Activated T-cell treated with anti-CD3 and anti-CD28 coated beads for 48 hours (primary cell): ENCODE measurements around the gene C9orf152.
"Not testable (repeated sequence)": the region's sequence is repeated elsewhere in the genome, so short reads cannot be mapped to it uniquely, and the experiment has no call there.

ENCODE experiments used
- DNase-seq: peaks from one replicate; pipeline ENCODE4 v3.0.0-alpha.2; 2020; ENCODE audit warnings: low read depth

Gene C9orf152, protein sequence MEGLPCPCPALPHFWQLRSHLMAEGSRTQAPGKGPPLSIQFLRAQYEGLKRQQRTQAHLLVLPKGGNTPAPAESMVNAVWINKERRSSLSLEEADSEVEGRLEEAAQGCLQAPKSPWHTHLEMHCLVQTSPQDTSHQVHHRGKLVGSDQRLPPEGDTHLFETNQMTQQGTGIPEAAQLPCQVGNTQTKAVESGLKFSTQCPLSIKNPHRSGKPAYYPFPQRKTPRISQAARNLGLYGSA

DNA sequence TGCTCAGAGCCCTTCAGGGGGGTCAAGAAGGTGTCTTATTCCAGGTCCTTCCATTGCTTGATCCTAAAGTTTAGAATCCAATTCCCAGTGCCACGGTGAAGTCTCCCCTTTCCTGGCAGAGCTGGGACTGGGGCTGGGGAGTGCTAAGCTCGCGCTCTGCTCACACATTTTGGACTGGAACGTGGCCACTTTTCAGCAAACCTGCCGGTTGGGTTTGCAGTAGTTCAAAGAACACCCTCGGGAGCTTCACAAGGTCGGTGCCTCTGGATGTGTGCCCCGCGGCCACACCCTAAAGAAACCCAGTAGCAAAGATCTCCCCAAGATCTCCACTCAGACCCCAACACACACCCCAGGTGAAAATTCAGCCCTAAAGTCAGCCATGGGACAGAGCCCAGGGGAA is at the start of gene C9orf152:
TSS of gene C9orf152 (minus strand) at position 129 of the 400 bp plus-strand sequence. CDS start 580 bp downstream, outside the sequence.
- no peak for DNase-seq

DNA sequence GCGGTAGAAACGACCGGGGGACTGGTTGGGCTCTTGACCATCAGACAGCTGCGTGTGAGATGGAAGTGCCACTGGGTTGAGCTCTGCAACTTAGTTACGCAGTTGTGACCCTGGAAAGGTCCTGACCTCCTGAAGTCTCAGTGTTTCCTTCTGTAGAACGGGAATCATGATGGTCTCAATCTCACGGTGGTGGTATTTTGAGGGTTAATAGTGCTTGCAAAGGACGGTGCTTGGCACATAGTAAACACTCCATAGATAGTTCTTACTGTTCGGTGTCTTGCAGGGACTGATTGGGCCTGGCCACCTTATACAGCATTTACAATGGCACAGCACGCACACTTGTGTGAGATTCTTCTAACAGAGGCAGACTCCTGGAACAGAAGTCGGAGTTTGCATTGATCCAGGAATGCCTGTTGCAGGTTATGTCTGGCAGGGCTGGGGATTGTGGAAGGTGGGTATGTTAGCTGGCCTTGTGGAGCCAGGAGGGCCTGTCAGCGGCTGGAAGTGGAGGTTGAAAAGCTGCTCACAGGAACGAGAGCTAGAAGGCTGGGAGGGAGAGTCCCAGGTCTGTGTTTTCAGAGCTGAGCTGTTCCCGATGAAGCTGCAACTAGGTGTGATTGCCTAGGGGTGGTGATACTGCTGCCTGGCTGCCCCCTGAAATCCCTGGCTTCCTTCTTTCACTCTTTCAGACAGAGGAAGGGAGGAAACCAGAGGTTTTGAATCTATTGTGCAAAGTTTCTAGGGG is 49.3 kb upstream of the C9orf152 start:
- DNase-seq: peak; percentile 8

- DNase-seq: peak; percentile 90
Measured at GRCh38 chr9:110256380-110257096, 48.6 kb upstream of the C9orf152 start, which contains the start of gene TXN. TSS of gene TXN (minus strand) at chr9:110256507. CDS start at chr9:110256435, 72 bp downstream.

GRCh38 chr9:110255463-110256379 is 47.8 kb upstream of the C9orf152 start:
- peak; percentile 58 for DNase-seq

- DNase-seq: no peak
Measured at GRCh38 chr9:110255034-110255462, 47.1 kb upstream of the C9orf152 start.

DNA sequence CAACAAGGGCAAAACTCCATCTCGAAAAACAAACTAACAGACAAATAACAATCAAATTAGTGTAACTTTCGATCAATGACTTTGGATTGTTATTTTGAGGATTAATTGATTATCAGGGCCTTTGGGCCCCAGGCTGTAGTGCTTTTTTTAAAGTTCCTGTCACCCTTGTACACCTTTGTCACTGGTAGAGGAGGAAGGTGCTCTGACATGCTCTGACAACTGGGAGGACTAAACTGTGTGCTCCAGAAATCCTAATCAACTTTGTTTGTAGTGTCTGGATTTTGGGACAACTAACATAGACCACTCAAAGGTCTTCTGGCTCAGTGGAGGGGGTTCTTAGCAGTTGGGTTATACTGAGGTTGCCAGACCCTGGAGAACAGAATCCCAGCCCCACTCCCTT is 46.5 kb upstream of the C9orf152 start:
- no peak for DNase-seq

- no peak for DNase-seq
Measured at GRCh38 chr9:110252509-110253139, 44.7 kb upstream of the C9orf152 start.

DNA sequence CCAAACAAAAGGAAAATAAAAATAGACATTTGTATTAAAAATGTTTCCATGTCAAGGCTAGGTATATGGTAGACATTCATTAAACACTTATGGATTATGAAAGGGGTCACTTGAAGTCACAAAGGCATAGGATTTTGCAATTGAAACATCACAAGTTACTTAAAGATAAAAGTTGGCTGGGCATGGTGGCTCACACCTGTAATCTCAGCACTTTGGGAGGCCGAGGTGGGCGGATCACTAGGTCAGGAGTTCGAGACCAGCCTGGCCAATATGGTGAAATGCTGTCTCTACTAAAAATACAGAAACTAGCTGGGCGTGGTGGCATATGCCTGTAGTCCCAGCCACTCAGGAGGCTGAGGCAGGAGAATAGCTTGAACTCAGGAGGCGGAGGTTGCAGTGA is 43.8 kb upstream of the C9orf152 start:
- DNase-seq: not testable (repeated sequence)

DNA sequence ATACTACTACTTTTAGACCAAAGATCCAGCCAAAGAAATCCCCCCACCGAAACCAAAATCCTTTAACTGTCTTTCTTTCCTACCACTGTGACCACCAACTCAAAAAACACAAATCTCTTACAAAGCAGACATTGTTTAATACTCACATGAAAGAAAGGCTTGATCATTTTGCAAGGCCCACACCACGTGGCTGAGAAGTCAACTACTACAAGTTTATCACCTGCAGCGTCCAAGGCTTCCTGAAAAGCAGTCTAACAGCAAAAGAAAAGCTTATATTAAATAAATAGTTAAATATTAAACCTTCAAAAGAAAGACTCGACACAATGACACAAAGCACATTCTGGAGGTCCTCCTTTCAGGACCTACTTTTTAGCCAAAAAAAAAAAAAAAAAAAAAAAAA is 43.3 kb upstream of the C9orf152 start:
- DNase-seq: no peak

DNA sequence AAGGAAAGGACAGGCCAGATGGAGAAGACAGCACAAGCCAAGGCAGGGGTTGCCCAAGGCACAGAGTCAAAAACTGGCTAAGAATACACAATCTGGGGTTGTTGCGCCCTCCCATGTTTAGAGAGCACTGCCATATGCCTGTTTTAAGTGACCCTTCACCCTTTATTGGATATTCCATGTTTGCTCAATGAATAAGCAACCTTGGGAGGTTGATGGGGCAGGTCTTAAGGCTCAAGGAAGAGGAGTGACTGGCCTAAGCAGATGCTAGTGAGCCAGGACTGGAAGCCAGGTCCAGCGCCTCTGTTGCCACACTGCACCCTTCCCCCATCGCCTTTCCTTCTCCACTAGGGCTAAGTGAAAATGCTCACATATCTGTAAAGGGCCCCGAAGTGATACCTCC is 41.6 kb upstream of the C9orf152 start:
- DNase-seq: no peak

GRCh38 chr9:110248361-110248760 is 40.4 kb upstream of the C9orf152 start:
- no peak for DNase-seq

- no peak for DNase-seq
Measured at GRCh38 chr9:110246214-110246613, 38.3 kb upstream of the C9orf152 start.

- no peak for DNase-seq
Measured at GRCh38 chr9:110244616-110245015, 36.7 kb upstream of the C9orf152 start.

DNA sequence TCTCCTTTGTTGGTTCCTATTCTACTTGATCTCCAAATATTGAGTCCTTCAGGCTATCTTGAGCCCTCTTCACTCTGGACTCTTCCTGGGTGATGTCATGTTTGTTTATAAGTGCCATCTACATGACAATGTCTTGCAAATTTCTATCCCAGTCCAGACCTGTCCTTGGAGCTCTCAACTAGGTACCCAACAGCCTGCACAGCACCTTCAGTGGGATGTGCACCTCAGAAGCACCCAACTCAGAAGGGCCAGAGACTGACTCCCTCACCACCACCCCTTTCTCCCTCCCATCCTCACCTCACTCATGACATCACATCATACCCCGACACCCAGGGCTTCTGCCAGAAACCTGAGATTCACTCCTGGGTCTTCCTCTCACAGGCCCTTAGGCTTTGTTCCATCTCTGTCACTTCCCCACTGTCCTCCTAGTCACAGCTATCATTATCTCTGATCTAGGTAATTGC is 33.9 kb upstream of the C9orf152 start:
- DNase-seq: no peak

DNA sequence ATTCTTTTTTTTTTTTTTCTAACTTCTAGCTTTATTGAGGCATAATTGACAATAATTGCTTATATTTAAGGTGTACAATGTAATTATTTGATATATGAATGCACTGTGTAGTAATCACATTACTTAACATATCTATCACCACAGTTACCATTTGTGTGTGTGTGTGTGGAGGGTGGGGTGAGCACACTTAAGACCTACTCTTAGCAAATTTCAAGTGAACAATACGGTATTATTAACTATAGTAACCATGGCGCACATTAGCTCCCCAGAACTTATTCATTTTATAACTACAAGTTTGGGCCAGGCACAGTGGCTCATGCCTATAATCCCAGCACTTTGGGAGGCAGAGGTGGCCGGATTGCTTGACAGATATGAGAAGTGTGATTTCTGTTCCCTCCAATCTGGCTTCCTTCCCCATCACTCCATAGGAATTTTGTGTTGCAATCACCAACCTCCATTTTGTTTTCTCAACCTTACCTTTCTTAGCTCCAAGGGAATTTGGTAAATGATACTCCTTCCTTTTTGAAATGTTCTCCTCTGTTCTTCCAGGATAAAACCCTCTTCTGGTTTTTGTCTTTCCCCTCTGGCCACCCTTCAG is 33.4 kb upstream of the C9orf152 start:
- no peak for DNase-seq

GRCh38 chr9:110240198-110240597 is 32.2 kb upstream of the C9orf152 start:
- no peak for DNase-seq

DNA sequence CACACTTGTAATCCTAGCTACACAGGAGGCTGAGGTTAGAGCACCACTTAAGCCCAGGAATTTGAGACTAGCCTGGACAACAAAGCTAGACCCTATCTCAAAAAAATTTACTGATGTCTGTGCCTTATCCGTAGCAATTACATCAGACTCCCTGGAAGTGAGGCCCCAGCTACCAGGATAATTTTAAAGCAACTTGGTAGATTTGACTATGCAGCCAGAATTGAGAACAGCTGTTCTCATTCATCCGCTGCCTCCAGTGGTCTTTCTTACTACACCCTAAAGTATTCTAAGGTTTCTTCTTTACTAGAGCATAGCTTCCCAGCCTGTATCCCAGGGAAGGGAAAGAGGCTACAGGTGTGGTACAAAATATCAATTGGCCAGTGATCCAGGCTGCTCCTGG is 20.4 kb upstream of the C9orf152 start:
- no peak for DNase-seq

DNA sequence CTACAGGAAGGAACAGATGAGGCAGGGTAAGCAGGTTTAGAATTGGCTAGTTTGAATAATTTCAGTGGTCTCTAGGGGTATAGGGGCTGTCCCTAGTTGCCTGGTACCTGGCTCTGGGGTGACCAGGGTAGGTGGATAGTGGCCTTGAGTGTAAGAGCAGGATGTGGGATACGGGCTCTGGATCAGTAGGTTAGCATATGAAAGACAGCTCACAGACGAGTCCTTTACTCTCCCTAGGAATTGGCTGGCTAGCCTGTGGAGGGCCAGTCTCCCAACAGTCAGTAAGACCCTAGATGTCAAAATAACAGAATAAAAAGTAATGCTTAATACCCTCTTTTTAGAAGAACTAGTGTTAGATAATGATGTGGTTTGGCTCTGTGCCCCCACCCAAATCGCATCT is 16.6 kb upstream of the C9orf152 start:
- DNase-seq: no peak

DNA sequence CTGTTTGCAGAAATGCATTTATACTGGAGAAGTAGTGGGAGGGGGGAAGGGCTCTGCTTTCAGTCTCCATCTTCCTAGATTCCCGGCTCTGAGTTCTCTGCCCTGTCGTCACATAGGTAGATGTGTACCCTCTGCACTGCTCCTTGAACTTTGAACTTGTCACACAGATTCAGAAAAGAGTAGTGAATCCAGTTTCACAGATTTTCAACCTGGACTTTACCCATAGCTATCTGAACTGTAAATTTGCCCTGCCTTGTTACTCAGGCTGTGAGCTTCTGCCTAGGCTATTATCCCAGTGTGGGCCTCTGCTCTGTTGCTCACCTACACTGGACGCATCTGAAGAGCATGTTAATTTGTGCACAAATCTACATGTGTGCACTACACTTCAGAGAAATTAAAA is 12.8 kb upstream of the C9orf152 start:
- no peak for DNase-seq

- no peak for DNase-seq
Measured at GRCh38 chr9:110217656-110218099, 9.7 kb upstream of the C9orf152 start.
